Mucosa of descending colon (tissue), 3 donors: ENCODE results near the gene ATP5F1D. TPM values are rescaled to one million over a fixed set of nuclear protein-coding genes. Genes with fewer than 3 reads are reported as not detected.

Experiments
- ATAC-seq: fragments of 200-7000 bp; cut with Tn5 transposase; one replicate; pipeline ENCODE4 v1.9.1; 2020; ENCODE audit warnings: mild to moderate bottlenecking, moderate library complexity
- DNase-seq, 3 donors: peaks; one replicate each; pipeline ENCODE4 v3.0.0-alpha.2; 2020
- H3K36me3 ChIP-seq: fragments of 200-600 bp; one replicate; pipeline ENCODE4 v1.8.0; 2021; ENCODE audit warnings: low read depth, mild to moderate bottlenecking
- H3K4me1 ChIP-seq: fragments of 200-600 bp; one replicate; pipeline ENCODE4 v1.8.0; 2021; ENCODE audit warnings: low read depth, mild to moderate bottlenecking
- H3K4me3 ChIP-seq: fragments of 200-600 bp; one replicate; pipeline ENCODE4 v1.8.0; 2021; ENCODE audit warnings: mild to moderate bottlenecking
- H3K9me3 ChIP-seq: fragments of 200-600 bp; one replicate; pipeline ENCODE4 v1.8.0; 2021; ENCODE audit warnings: mild to moderate bottlenecking
- intact Hi-C, 2 donors: fragments of 100-400 bp; cut with DNase I in 1 of 2; cut with micrococcal nuclease in 1 of 2; formaldehyde crosslinking; loops; one replicate each; pipeline versions ENCODE4 v1.11.0 to v1.11.1; 2022; cut with DNase I, micrococcal nuclease
- total RNA-seq, 3 donors: library from RNA; stranded (reverse); fragmentation: NEBNext Ultra II Directional in 2 of 3; extraction: Animal tissue kit (Norgen Biotek cat#: 25700) in 2 of 3; gene quantifications; one replicate each; pipeline versions ENCODE4 v1.2.1 to v1.2.4, GENCODE V29; 2021 to 2023
- TF ChIP-seq, protein P1 (sequence below): fragments of 200-600 bp; IDR thresholded peaks from one replicate; pipeline ENCODE4 v1.8.0; 2022; ENCODE audit warnings: antibody characterized with exemption, mild to moderate bottlenecking
- donor health status: DM: no; HTN: no; CAD: no; lungs with moderate emphysema.
- donor health status: DM: no; HTN: no; CAD: no.
- donor health status: DM: no; HTN: yes; CAD: no.

The ATP5F1D gene
- total RNA-seq, 3 donors from 2014 or later = 302 to 391 (median 378) TPM

DNA sequence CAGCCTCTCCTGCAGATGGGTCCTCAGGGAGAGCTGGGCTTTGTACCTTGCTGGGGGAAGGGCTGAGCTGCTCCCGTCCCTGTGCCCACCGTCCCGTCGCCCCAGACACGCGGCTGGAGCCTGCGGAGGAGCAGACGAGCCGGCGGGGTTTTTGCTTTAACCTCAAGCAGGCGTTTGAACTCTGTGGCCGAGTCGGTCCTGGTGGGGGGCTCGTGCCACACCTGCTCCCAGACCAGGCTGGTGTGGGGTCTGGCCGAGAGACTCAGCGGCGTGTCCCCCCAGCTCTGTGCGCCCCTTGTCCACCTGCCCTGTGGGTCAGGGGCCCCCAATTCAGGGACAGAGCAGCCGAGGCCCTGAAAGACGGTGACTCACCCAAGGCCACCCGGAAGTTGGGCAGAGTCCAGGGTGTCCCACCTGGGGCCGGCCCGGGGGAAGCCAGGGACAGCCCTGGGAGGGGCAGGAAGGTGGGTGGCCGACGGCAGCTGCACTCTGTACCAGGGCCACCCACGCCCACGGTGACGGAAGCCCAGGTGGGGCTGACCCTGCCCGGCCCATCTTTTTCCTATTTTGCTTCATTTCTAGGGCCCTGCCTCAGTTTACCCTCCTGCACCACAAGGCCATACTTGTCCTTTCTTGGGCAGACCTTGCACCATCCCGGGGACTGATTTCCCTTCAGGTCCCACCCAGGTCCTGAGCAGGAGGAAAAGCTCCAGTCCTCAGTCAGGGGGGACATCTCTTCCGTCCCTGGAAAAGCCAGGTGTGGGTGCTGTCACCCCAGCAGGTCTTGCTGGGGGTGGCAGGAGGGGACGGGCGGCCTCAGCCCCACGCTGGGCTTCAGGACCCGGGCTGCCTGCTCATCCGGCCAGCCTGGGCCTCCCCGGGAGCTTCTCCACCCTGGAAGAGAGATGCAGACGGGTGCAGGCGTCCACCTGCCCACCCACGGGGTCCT, 49.4 kb downstream of the ATP5F1D start:
- TF ChIP-seq, protein P1, sequence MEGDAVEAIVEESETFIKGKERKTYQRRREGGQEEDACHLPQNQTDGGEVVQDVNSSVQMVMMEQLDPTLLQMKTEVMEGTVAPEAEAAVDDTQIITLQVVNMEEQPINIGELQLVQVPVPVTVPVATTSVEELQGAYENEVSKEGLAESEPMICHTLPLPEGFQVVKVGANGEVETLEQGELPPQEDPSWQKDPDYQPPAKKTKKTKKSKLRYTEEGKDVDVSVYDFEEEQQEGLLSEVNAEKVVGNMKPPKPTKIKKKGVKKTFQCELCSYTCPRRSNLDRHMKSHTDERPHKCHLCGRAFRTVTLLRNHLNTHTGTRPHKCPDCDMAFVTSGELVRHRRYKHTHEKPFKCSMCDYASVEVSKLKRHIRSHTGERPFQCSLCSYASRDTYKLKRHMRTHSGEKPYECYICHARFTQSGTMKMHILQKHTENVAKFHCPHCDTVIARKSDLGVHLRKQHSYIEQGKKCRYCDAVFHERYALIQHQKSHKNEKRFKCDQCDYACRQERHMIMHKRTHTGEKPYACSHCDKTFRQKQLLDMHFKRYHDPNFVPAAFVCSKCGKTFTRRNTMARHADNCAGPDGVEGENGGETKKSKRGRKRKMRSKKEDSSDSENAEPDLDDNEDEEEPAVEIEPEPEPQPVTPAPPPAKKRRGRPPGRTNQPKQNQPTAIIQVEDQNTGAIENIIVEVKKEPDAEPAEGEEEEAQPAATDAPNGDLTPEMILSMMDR = no peak
- ATAC-seq = peak; percentile 85
- intact Hi-C loops = no loop called here
- Histone ChIP-seq H3K36me3 (no peaks in the 10 kb centered on the region), H3K9me3 (no peaks in the 10 kb centered on the region), H3K4me3 (no peak overlapping the region), H3K4me1 (peaks cover 31% of the 10 kb centered on the region)
- peak; percentile 75 to 89 (median 85) for DNase-seq

DNA sequence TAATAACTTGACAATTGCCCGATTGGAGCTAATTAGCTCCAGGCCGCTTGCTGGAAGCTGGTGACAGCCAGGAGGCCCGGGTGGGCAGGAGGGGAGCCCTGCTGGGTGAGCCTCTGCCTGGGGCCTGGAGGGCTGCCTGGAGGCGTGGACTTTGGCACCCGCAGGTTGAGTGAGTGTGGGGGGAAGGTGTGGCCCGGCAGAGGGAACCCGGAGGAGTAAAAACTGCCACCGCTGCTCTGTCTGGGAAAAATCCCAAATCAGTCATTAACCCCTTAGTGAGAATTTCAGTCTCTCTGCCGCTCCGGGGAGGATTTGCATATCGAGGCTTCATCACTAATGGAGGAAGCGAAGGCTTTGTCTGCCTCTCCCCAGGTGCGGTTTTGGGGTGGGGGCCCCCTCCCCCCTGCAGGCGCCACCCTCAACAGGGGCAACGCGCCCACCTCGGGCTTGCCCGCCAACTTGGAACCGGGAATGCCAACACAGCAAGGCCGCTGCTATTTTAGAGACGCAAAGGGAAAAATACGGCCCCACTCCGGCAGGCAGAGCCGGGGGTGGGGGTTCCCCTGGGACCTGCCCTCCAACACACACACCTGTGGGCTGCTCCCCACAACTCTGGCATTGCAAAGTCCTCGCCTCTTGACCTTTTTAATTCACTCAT, 50.3 kb downstream of the ATP5F1D start:
- peaks cover 29% of the 10 kb centered on the region for H3K4me1 ChIP-seq
- DNase-seq (peak; percentile 59 to 75 (median 66)), ATAC-seq (peak; percentile 68)
- no peak overlapping the region for H3K4me3 ChIP-seq
- no peaks in the 10 kb centered on the region for H3K9me3 ChIP-seq
- H3K36me3 ChIP-seq = no peaks in the 10 kb centered on the region
- intact Hi-C loops = no loop called here
- TF ChIP-seq, protein P1 = no peak

DNA sequence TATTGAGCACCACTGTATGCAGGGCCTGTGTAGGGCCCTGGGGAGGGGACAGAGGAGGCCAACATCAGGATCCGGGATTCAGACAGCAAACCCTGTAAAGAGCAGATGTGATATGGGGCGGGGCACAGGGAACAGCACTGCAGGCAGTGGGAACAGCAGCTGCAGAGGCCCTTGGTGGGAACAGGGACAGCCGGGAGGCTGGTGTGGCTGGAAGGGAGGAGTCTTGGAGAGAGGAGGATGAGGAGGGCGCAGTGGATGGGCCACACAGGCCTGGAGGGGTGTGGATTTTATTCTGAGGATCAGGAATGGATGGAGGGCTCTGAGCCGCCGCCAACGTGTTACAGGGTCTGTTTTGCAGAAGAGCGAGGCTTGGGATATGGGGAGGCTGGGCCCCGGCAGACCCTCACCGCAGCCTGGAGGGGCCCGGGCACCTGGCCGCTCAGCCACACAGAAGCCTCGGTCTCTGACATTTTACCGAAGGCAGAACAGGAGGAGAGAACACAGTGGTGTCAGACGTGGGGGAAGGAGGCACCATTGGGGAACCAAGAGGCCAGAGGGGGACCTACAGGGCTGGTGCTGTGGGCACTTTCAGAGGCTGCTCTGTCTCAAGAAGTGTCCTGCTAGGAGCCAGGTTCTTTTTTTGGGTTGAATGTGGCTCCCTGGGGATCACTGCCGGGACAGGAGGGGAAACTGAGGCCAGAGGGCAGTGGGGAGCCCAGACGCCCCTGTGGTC, 51.0 kb downstream of the ATP5F1D start:
- H3K36me3 ChIP-seq = no peaks in the 10 kb centered on the region
- DNase-seq = peak in 1 of 3 donors; percentile 50

DNA sequence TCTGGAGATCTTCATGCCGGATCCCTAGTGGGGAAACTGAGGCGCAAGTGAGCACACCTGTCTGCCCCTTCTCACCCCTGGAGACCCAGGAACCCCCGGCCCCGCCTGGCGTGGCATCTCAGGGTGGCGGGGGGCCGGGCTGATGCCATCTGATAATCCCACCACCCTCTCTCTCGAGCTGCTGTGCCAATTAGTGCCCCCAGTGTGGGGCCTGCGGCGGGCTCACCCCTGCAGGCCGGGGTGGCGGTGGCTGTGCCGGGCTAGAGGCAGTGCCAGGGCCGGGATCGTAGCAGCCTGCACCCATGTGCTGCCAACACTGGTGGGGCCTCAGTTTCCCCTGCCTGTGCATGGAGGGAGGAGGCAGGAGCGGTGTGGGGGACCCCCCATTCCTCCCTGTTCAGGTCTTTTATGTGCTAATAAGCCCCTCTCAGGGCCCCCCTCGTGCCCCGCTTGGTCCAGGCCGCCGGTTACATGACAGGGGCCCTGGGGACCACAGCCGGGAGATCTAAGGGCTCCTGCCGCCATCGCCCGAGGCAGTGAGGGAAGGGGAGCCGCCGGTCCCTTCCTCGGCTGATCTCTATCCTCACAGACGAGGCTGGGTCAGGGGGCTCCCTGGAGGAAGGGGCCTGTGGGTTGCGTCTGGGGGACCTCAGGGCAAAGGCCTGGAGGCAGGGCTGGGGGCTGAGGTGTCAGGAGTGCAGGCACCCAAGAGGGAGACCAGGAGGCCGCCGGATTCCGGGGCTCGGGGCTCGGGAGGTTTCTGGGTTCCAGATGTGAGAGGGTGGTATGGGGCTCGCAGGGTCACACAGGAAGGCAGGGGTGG, 52.4 kb downstream of the ATP5F1D start:
- DNase-seq (no peak), ATAC-seq (no peak)
- intact Hi-C loops = no loop called here
- no peaks in the 10 kb centered on the region for H3K36me3 ChIP-seq
- TF ChIP-seq, protein P1 = no peak
- H3K4me3 ChIP-seq = no peak overlapping the region
- no peaks in the 10 kb centered on the region for H3K9me3 ChIP-seq
- peaks cover 24% of the 10 kb centered on the region for H3K4me1 ChIP-seq

More for the DNA sequence above, 51.0 kb downstream of the ATP5F1D start:
- Histone ChIP-seq H3K9me3 (no peaks in the 10 kb centered on the region), H3K4me3 (no peak overlapping the region), H3K4me1 (peaks cover 24% of the 10 kb centered on the region)
- peak; percentile 20 for ATAC-seq
- intact Hi-C loops = no loop called here
- TF ChIP-seq, protein P1 = no peak

Other genes with a start within 250 kb of the ATP5F1D start
- not detected for gene GRIN3B, start 241.3 kb upstream of the ATP5F1D start, total RNA-seq
- gene TMEM259, start 220.6 kb upstream of the ATP5F1D start, total RNA-seq = 100 to 1,000 TPM; 185 to 199 (median 190) TPM
- gene RNU6-2, start 220.2 kb upstream of the ATP5F1D start, total RNA-seq = not detected
- 10 to 100 TPM; 65.0 to 88.8 (median 84.7) TPM for gene CNN2, start 215.1 kb upstream of the ATP5F1D start, total RNA-seq
- 10 to 100 TPM; 23.5 to 25.6 (median 25.6) TPM for gene ABCA7, start 201.6 kb upstream of the ATP5F1D start, total RNA-seq
- gene ARHGAP45, start 174.6 kb upstream of the ATP5F1D start, total RNA-seq = 10 to 100 TPM; 33.9 to 64.3 (median 58.8) TPM
- 100 to 1,000 TPM; 108 to 138 (median 133) TPM for gene POLR2E, start 146.4 kb upstream of the ATP5F1D start, total RNA-seq
- 100 to 1,000 TPM; 126 to 187 (median 144) TPM for gene GPX4, start 137.8 kb upstream of the ATP5F1D start, total RNA-seq
- gene SBNO2, start 67.5 kb upstream of the ATP5F1D start, total RNA-seq = 10 to 100 TPM; 58.0 to 86.6 (median 74.6) TPM
- 10 to 100 TPM; 69.6 to 86.6 (median 76.3) TPM for gene STK11, start 36.0 kb upstream of the ATP5F1D start, total RNA-seq
- 1 to 10 TPM in 1 of 3 donors, under 1 TPM in 2; 0.29 to 1.2 (median 0.39) TPM for gene CBARP, start 3.7 kb upstream of the ATP5F1D start, total RNA-seq
- gene MIDN, start 6.8 kb downstream of the ATP5F1D start, total RNA-seq = 100 to 1,000 TPM; 136 to 251 (median 213) TPM
- gene CIRBP, start 27.6 kb downstream of the ATP5F1D start, total RNA-seq = 100 to 1,000 TPM; 281 to 507 (median 300) TPM
- gene FAM174C, start 33.8 kb downstream of the ATP5F1D start, total RNA-seq = 10 to 100 TPM; 34.2 to 40.1 (median 39.8) TPM
- 10 to 100 TPM; 19.0 to 62.2 (median 61.7) TPM for gene EFNA2, start 44.1 kb downstream of the ATP5F1D start, total RNA-seq
- 100 to 1,000 TPM; 118 to 160 (median 148) TPM for gene NDUFS7, start 142.2 kb downstream of the ATP5F1D start, total RNA-seq
- gene GAMT, start 159.8 kb downstream of the ATP5F1D start, total RNA-seq = 1 to 10 TPM; 1.6 to 7.0 (median 2.1) TPM
- 100 to 1,000 TPM; 117 to 123 (median 119) TPM for gene DAZAP1, start 165.8 kb downstream of the ATP5F1D start, total RNA-seq
- gene RPS15, start 196.6 kb downstream of the ATP5F1D start, total RNA-seq = 100 to 1,000 TPM; 748 to 897 (median 892) TPM
- 1 to 10 TPM in 1 of 3 donors, under 1 TPM in 2; 0.23 to 5.9 (median 0.24) TPM for gene APC2, start 208.4 kb downstream of the ATP5F1D start, total RNA-seq
- gene C19orf25, start 237.5 kb downstream of the ATP5F1D start, total RNA-seq = 10 to 100 TPM; 36.7 to 48.9 (median 38.1) TPM
- 1 to 10 TPM; 3.3 to 7.5 (median 4.9) TPM for gene PCSK4, start 248.6 kb downstream of the ATP5F1D start, total RNA-seq
- gene REEP6, start 249.4 kb downstream of the ATP5F1D start, total RNA-seq = 1 to 10 TPM; 2.0 to 5.1 (median 4.5) TPM